Astrocyte of the hippocampus (primary cell): ENCODE measurements around the gene GSAP.

Source experiments
- DNase-seq: peaks from one replicate; pipeline ENCODE4 v3.0.0; 2011; ENCODE audit warnings: low read depth, low spot score

The GSAP gene

DNA sequence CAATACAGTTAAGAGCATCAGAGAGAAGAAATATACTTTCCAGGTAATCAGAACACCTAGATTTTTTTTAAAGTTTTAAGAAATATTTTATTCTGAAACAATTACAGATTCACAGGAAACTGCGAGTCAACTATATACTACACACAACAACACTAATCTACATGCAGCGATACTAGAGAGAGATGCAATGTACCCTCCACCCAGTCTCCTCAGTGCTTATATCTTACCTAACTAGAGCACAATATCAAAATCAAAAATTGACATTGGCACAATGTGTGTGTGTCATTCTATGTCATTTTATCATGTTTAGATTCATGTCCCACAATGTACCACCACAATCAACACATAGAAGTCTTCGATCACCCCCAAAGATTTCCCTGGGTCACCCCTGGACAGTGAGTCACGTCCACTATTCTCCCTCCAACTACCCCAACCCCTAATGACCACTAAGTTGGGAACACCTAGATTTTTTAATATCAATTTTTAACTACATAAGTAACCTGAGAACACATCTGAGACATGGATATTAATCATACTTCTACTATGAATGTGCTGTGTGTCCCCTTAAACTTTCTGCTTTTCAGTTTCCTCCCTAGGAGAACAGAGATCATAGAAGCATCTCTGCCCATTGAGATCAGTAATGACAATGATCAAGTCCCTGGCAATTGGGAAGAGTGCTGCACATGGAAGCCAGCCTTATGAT lies 86.5 kb downstream of the GSAP start:
- DNase-seq = no peak

DNA sequence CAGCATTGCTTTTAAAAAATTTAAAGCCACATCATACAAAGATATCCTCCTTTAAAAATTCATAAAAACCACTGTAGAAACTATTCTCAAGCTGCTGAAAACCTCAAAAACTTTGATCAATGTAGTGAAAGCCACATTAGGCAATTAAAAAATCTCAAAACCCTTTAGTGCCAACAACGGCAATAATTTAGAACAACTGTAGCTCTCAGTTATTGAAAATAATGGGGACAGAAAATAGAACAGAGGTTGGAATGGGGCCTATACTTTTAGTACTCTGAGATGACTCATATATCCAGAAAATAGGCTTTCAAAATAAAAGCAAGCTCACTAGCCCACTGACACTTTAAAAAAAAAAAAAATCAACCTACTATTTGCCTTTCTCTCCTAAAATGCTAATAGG lies 87.5 kb downstream of the GSAP start:
- peak; percentile 55 for DNase-seq

DNA sequence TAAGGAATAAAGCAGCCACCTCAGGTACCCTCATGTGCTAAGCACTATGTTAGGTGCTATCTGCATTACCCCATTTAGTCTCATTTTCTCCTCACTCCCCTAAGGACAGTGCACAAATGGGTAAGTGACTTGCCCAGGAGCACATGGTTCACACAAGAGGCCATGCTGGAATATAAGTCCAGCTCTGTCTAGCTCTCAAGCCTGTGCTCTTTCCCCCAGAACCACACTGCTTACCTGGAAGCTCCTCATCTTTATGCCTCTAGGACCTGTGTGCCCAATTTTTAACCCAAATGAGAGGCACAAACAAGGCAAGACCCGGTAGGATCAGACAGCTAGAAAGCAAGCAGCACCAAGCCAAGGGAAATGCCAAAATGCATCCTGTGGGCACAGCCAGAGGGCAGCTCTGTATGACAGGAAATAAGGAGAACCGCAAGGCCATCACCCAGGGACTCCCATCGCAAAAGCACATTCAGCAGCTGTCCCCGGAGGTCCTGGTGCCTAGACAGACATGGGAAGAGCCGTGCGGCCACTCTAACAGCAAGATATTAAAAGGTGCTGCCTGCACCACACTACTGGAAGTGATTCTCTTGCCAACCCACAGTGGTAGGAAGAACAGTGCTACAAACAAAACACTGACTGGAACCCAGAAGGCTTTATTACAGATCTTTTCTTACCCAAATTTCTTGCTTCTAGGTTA lies 88.1 kb downstream of the GSAP start:
- DNase-seq = peak; percentile 63

DNA sequence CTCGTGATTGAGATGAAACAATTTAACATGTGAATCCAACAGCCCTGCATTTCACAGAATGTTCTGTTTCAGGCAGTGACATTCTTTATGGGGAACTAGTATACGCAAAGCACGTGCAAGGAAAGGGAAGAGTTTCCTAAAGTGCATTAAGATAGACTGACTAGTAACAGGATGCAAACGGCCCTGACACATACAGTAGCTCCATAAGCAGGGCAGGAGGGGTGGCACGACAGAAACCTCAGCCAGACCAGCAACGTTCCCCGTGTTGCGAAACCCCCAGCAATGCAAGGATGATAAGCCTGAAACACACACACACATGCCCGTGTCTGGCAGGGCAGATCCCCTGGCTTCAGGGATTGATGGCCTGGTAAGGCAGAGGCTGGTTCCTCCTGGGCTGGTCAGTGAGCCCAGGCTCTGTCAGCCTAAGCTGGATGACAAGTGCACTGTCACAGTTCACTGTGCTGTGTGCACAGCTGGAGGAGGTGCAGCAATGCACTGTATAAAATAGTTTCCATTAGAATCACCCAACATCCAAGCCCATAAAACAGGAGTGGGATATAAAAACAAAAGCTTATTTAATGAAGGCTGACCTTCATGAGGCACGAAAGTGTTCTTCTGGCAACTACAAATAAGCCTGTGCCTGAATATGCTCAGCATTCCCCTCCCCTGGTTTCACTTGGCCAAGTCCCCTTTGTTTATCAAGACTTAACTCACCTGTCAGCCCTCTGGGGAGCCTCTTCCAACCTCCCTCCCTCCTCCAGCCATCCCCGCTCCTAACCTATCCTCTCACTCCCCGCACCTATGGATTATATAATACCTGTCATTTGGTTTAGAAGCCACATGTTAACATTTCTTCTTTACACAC lies 88.8 kb downstream of the GSAP start:
- peak; percentile 47 for DNase-seq

DNA sequence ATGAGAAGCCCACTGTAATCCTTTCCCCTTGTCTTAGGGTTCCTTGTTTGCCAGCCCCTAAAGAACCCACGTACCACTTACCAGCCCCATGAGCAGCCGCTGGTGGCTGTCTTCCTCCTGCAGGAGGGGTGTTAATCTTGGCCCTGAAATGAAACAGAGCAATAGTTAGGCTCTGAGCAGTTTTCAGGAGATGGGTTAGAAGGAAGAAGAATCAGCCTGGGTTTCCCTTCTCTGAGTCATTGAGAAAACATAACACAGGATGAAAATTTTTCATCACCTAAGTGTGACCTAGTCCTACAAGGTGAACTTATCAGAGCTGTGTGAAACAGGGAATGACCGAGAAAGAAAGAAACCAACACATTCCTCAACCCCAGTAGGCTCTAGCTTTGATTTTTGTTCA lies 90.0 kb downstream of the GSAP start:
- DNase-seq = no peak

DNA sequence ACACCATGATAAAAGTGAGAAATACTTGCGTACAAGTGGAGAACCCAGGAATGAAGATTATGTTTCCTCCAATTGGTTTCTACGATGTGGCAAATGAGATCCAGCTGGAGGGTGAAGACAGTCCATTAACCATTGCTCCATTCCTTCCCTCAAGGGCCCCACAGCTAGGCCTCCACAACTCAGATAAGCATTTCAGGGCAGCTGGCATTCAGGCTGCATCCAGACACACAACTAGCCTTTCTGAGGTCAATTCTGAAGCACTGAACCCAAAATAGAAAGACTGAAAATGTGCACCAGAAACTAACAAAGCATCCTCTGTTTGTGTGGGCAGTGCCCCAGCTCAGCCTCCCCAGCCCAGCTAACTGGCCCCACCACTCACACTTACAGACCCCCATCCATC lies 94.8 kb downstream of the GSAP start:
- no peak for DNase-seq

DNA sequence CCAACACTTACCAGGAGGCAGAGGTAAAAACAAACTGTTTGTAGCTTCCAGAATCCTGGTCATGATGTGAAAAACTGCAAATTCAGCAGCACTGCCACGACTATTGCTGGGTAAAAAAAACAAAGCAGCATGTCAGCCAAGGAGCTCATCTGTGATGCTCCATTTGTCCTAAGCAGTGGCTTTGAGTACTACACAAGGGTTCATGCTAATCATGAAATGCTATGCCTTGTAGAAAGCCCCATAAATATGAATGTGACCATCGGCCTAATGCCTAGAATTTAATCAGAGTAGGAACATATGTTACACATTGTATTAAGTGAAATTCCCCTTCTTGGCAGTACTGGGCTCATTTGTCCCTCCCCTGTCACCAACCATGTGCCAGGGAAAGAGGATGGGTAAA lies 95.4 kb downstream of the GSAP start:
- no peak for DNase-seq

DNA sequence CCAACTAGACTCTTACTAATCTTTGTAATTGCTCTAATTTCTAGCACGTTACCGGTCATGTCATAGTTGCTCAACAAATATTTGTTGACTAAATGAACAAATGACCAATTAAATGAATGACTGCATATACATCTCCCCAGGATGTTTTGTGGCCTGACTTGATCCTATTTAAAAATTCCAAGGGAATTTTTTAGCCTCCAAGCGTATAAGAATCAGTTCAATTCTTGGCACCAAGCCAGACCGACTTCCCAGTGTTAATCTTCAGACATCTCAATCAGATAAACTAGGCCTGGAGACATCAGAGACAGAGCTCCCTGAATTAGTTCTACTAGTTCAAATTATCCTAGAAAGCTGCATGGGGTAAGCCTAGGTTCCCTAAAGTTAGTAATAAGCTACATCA lies 96.0 kb downstream of the GSAP start:
- no peak for DNase-seq

DNA sequence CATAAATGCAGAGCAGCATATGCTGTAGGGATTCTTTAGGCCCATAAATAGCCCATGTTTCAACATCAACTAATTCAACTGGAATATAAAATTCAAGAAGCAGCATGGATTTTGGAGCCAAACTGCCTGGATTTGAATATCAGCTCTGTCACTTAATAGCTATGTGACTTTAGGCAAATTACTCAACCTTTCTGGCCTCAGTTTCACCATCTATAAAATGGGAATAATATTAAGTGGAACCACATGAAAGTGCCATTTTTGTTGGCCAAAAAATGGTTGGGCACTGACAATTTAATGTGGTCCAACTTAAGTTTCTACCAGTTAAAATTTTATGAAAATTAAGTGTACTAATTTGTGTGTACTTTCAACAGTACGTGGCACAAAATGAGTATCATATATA lies 98.1 kb downstream of the GSAP start:
- no peak for DNase-seq

DNA sequence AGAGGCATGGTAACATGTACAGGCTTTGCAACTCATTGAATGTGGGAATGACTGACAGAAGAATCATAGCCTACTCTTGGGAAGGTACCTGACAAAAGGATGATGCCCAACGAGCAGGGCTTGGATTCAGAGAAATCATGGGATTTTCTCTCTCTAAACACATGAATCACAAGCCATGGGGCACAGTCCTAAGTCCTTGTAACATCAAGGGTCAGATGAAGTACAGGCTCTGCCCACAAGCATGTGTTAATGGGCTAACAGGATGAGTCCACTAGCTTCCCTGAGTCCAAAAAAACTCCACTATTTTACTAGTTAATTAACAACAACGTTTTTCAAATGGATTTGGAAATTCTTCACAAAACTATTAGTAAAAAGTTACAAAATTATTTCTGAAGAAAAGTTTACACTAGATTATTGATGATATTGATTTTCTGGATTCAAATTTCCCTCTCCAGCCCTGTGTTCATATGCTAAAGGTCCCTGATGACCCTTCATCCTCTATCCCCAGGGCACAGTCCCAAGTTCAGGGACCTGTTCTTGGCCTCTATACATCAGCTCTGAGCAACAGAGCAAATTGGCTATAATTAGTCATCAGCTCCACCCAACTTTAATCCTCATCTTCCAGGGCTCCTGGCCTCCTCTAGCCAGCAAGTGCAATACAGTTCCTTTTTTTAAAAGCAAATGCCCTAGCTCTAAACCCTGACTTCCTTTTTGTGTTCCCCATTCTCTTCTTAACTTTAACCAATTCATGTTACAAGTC lies 99.8 kb downstream of the GSAP start:
- DNase-seq = no peak

DNA sequence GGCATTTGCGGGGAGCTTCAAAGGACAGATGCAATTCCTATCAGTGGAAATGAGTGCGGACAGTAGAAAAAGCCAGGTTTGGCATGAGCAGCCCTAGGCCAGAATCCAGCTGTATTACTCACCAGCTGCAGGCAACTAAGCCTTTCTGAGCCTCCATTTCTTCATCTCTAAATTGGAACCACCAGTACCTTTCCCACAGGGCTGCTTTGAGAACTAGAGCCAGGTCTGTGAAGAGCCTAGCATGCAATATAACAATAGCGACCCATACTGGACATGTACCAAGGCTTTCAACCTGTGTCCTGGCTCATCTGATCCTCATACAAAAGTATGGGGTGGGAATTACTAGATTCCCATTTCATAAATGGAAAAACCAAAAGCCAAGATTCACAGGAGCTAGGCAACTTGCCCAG lies 101.0 kb downstream of the GSAP start:
- no peak for DNase-seq

DNA sequence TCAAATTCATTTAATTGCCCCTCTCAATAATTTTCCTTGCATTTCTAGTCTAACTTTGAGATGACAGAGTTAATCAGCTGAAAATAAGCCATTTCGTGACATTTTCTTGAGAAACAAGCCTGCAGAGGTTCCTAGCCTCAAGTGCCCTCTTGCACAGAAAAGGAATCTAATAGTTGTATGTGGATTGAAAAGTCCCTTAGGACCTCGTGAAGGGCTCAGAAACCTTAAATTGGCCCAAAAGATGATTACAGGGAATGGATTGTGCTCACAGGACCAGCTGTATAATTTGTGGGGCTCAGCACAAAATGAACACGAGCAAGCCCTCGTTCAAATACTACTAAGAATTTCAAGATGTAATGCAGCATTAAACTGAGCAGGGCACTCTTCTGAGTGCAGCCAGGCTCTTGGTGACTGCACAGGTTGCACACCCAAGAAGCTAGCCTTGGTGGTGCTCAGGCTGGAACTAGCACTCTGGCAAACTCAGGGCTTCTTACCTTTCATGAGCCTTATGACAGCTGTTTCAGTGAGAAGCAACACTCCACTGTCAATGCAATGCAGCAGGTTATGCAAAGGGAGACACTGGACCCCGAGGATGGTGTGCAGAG lies 102.2 kb downstream of the GSAP start:
- no peak for DNase-seq

DNA sequence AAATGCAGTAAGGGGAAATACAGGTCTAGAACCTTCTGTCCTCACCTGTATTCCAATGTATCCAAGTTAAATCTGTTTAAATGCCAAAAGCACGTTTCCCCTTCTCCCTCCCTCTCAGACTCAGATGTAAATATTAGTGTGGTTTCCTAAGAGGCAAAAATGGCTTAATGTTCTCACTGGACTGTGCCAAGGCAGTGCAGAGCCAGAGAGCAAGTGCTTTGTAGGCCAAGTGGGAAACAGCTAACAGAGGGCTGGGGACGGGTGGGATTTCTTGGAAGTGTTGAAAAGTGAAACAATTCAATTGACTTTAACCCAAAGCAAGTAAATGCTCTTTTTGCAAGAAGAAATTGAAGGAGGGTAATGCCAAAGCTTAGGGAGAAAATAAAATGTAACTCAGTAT lies 103.1 kb downstream of the GSAP start:
- no peak for DNase-seq

DNA sequence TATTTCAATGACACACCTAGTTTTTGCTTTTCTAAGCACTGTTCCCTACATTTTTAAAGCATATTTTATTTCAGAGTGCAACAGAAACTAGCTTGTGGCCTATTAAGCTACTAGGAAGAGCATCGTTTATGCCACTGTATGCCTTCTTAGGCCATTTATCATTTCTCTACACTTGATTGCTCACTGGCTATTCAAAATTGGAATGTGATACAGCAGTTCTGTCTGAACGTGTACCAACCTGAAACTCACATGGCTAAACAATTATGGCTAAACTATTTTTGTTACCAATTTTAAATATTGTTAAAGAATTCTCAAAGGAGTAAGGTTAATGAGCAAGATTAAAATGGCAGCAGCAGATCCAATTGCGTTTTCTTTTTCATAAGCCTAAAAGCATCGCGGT lies 105.2 kb downstream of the GSAP start:
- no peak for DNase-seq

DNA sequence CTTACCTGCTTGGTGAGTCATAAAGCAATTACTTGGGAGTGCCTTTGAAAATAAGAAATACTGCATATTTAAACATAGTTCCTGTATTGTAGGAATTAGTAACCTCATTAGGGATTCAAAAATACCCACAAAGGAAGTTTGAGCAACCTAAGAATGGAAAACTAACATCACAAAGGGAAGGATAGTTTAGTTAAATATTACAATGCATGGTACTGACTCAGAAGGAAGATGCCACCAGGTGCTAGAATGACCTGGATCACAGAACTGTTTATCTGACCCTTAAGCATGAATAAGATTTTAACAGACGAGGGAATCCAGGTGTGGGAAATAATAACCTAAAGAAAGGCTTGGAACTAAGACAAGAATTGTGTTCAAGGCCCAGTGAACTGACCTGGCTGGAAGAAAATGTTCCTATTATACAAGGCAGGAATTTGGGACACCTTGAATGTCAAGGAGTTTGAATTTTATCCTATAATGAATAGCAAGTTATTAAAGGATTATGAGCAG lies 106.4 kb downstream of the GSAP start:
- DNase-seq = no peak

DNA sequence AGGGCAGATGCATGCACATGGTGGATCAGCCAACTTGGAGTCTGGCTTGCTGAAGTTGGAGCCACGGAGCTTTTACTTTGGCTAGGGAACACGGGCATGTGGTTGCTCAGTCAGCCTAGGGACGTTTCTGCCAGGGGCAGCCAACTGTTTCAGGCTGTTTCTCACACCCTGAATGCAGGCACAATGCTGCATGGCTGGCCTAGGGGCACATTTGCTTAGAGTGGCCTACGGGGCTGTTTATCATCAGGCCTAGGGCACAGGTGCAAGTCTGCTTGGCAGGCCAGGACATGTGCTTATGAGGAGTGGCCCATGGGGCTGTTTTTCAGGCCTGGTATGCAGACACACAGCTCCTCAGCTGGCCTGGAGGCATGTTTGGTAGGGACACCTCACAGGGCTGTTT lies 107.4 kb downstream of the GSAP start:
- no peak for DNase-seq

DNA sequence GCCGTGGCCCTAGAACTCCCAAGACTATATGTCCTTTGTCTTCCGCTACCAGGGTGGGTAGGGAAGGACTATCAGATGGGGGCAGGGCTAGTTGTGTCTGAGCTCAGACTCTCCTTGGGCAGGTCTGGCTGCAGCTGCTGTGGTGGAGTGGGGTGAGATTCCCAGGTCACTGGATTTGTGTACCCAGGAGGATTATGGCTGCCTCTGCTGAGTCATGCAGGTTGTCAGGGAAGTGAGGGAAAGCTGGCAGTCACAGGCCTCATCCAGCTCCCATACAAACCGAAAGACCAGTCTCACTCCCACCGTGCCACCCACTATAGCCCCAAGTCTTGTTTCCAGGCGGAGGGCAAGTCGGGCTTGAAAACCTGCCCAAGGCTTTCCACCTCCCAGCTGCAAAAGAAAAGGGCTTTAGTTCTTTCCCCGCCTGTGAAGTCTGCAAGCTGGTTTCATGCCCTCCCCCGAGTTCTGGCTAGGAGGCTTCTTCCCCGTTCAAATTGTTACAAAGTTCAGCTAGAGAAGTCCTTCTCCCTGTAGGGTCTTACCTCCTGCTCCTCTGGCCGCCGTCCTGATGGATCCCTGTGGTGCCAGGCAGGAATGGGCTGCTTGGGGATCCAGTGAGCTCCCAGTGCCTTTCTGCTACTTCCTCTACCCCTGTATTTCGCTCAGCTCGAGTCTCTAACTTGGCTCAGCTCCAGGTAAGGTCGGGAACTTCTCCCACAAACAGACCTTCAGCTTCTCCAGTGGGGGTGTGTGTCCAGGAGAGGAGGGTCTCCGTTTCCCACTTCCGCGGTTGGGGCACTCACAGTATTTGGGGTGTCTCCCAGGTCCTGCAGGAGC lies 109.7 kb downstream of the GSAP start:
- no peak for DNase-seq

DNA sequence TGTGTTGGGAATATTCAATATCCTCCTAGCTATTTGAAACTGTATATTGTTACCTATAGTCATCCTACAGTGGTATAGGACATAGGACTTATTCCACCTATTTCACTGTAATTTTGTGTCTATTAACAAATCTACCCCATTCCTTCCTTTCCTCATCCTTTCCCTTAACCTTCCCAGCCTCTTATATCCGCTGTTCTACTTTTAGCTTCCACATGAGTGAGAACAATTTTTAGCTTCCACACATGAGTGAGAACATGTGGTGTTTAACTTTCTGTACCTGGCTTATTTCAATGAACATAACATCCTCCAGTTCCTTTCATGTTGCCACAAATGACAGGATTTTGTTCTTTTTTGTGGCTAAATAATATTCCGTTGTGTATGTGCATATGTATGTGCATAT lies 120.6 kb downstream of the GSAP start:
- no peak for DNase-seq

DNA sequence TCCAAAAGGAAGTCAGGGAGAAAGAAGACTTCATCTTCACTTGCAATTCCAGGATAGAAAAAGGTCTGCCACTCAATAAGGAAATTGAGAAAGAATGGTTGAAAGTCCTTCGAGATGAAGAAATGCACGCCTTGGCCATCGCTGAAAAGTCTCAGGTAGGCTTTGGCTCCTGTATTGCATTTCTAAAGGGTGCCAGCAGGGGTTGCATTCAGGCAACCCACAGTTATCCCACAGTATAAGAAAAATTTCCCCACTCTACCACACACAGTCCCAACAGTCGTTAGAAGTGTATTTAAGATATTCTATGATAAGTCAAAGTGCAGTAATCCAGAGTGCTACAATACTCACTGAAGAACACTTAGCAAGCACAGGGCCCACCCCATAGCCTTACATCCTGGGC lies 123.1 kb downstream of the GSAP start:
- no peak for DNase-seq

DNA sequence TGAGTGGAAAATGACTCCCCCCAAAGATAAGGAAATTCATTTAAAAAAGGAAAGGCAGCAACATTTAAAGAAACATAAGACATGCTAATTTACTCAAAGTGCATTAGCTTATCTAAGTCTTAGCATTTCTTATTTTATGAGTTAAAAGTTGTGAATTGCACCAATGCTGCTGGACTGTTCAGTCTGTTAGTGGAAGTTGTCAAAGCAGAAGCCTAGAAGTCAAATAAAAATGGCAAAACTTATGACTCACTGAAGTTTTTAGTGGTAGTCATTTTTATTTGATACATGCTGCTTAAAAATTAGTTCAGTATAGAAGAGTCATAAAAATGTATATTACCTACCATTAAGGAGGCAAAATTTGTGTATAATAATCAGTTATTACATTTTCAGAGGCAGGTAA lies 125.7 kb downstream of the GSAP start:
- DNase-seq = no peak
